Stimulated activated CD8-positive, alpha-beta memory T cell treated with anti-CD3 and anti-CD28 coated beads, Interleukin-7, amount 100 ng/mL, for 4 hours (primary cell): ENCODE results near the gene CCNA2.

ENCODE experiments used
- DNase-seq, 2 donors: peaks; one replicate each; pipeline ENCODE4 v3.0.0-alpha.2; 2020; ENCODE audit warnings: low read depth in 2 of 2

The CCNA2 gene

GRCh38 chr4:121806411-121806810 lies 17.3 kb downstream of the CCNA2 start:
- no peak for DNase-seq

DNA sequence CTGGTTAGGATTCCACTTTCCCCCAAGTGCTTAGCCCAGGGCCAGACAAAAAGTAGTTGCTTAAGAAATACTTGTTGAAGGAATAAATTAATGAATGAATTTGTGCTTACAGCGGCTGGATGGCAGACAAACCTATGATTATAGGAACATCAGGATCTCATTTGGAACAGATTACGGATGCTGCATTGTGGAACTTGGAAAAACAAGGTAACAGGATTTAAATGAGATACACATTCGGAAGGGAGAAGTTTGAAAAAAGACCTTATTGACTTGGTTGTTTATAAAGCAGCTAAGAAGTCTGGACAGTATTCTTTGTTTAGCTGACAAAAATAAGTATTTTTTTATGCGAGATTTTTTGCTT lies 22.0 kb downstream of the CCNA2 start:
- DNase-seq = no peak

DNA sequence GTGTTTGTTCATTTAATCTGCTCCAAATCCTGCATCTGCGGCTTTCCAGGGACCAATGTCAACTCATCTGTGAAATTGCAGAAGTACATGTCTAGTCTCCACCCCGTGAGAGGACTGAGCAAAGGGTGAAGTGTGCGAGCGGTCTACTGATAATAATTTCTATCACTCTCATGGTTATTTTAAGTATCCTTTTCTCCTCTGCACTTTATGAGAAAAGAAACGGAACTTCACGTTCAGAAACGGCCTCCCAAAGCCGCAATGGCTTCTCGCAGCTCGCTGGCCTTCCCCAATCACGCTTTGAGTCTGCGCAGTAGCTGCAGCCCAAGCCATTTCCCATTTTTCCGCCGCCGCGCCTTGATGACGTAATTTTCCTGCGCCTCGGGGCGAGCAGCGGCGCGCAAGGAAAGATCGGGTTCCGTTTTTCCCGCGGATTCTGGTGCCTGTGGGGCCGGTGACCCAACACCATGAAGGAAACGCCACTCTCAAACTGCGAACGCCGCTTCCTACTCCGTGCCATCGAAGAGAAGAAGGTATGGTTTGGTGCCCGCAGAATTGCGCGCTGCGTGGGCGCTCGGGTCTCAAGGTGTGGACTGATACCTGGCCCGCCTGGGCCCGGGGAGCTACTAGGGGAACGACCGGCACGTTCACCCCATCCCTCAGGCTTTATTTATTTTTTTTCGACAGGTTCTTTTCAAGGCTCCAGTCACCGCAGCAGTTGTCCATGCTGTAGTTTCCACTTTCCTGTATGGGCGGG lies 22.5 kb downstream of the CCNA2 start, which contains the start of gene EXOSC9:
Gene EXOSC9, plus strand, starts transcription at position 363 of the 754 bp plus-strand sequence. Its CDS starts 102 bp downstream, at position 465.
- DNase-seq = peak; percentile 85 to 88

DNA sequence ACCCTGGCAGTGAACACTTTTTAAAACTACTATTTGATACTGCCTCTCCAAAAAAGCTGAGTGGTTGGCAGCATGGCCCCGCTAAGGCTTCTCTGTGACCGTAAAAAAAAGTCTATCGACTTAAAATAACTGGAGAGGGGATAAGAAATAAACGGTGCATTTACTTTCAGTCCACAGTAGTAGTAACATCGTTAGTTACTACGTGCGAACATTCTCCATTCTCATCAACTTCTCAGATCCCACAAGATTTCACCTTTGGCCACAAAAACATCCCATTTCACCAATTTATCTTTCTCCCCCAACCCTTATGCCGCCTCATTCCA lies 23.1 kb downstream of the CCNA2 start:
- DNase-seq = no peak

GRCh38 chr4:121799867-121800501 lies 23.7 kb downstream of the CCNA2 start:
- DNase-seq = no peak

DNA sequence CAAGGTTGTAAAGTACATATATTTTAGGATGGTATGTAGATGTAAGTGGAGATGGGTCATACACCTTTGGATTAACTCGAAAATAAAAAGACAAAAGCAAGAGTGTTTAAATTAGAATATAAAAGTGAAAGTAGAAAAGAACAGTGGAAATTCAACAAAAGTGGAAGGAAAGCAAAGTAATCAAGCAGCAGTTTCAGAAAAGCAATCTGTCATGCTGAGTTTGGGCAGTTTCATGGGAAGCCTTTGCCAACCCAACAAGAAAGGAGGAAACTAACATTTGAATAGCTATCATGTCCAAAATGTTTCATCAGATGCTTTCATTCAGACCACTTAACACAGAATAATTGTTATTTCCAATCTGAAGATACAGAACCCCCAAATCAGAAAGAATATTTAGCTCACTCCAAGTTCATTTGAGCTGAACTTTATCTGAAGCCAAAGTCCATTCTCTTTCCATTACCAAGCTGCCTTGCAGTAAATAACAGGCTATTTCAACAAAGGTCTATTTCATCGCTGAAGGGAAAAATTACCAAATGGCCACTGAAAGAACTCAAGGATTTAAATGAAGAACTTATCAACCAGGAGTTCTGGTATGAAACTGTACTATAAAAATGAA lies 24.4 kb downstream of the CCNA2 start:
- DNase-seq = no peak

DNA sequence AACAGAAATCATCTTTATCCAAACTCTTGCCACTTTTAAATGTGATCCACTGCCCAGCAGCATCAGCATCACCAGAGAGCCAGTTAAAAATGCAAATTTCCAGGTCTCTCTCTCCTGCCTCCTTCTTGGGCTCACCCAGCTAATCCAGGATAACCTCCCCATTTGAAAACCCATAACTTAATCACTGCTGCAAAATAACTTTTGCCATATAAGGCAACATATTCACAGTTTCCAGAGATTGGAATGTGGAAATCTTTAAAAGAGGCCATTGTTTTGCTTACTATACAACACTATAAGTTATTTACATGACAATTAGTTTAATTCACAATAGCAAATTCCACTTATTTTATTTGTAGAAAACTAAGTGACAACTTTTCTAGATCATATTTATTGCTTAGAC lies 27.4 kb downstream of the CCNA2 start:
- no peak for DNase-seq

DNA sequence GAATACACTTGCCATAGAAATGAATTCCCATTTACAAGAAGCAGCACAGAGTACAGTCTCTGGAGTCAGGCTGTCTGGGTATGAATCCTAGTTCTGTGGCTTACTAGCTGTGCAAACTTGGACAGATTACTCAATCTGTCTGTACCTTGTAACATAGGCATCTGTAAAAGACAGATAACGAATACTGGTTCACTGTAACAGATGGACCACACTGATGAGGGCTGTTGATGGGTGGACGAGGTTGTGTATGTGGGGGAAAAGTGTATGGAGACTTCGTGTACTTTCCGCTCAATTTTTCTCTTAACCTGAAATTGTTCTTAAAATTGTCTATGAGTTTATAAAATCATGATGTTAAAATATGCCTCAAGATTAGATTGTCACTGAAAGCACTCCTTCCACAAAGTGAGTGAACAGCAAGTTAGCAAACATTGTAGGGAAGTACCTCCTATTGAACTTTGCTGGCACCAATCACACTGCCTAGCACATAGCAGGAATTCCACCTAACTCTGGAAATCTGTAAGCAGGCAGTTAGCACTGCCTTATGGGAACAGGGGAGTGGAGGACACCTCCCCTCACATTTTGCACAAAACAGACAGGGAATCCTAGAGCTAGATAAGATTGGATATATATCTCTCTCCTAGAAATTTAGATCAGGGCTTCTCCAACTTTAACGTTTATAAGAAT lies 29.0 kb downstream of the CCNA2 start:
- no peak for DNase-seq

GRCh38 chr4:121792966-121793365 lies 30.7 kb downstream of the CCNA2 start:
- no peak for DNase-seq

DNA sequence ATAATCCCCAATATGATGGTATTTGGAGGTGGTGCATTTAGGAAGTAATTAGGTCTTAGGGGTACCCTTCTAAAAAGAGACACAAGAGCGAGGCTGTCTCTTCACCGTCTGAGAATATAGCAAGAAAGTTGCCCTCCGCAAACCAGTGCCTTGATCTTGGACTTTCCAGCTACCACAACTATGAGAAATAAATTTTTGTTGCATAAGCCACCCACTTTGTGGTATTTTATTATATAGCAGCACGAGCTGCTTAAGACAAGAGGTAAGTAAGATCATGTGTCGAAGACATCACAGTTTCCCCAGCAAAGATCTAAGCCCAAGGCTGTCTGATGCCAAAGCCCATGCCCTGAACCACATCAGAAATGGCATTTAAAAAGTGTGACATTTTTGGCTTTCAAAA lies 32.2 kb downstream of the CCNA2 start:
- DNase-seq = no peak

- DNase-seq = no peak
Observed at GRCh38 chr4:121790976-121791375, 32.7 kb downstream of the CCNA2 start.

- no peak for DNase-seq
Observed at GRCh38 chr4:121789960-121790829, 33.5 kb downstream of the CCNA2 start.

- DNase-seq = no peak
Observed at GRCh38 chr4:121789455-121789854, 34.2 kb downstream of the CCNA2 start.

DNA sequence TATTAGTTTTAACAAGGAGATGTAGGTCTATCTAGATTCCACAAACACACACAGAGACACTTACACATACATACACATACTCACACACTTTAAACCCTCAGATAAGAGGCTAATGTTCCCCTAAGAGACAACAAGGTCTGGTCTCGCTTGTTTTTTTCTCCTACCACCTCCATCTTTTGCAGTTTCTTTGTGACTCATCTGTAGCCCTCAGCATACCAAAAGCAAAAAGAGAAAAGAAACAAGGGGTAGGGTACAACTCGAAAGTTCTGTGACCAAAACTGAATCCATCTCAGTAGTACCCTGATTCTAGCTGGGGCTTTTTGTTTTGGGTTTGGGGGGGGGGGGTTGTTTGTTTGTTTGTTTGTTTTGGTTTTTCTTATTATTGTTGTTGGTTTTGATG lies 34.8 kb downstream of the CCNA2 start:
- no peak for DNase-seq

DNA sequence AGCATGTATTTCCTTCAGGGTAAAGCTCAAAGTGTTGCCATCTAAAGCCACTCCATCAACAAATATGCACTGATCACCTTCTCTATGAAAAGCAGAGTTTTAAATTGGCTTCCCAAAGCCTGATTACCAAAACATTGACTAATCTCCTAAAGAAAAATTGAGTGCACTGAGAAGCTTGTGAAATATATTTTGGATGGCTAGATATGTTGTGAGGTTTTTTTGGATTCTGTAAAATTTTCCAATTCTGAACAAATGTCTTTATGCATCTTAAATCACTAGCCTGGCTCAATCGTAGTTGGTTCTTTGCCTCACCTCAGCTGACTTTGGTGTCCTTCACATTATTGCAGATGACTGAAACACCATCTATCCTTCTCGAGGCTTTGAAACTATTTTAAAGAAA lies 37.5 kb downstream of the CCNA2 start:
- no peak for DNase-seq

- DNase-seq = no peak
Observed at GRCh38 chr4:121785479-121785878, 38.2 kb downstream of the CCNA2 start.

DNA sequence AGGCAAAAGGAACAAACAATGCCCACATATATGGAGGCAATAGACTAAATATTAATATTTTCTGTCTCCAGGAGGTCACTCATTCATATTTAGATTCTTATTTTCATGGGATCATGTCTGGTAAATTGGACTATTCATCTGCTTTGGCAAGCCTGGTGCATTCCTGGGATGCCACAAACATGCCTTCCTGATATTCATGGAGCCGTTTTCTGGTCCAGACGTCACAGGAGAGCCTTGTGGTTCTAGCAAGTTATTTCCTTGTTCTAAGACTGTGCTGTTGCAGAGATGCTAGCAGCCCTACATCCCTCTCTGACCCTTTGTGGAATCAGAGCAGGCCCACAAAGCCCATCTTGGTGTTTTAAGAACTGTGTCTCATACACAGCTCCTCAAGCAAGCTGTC lies 38.7 kb downstream of the CCNA2 start:
- no peak for DNase-seq

- DNase-seq = no peak
Observed at GRCh38 chr4:121784401-121784800, 39.3 kb downstream of the CCNA2 start.

- DNase-seq = no peak
Observed at GRCh38 chr4:121783210-121783609, 40.5 kb downstream of the CCNA2 start.

DNA sequence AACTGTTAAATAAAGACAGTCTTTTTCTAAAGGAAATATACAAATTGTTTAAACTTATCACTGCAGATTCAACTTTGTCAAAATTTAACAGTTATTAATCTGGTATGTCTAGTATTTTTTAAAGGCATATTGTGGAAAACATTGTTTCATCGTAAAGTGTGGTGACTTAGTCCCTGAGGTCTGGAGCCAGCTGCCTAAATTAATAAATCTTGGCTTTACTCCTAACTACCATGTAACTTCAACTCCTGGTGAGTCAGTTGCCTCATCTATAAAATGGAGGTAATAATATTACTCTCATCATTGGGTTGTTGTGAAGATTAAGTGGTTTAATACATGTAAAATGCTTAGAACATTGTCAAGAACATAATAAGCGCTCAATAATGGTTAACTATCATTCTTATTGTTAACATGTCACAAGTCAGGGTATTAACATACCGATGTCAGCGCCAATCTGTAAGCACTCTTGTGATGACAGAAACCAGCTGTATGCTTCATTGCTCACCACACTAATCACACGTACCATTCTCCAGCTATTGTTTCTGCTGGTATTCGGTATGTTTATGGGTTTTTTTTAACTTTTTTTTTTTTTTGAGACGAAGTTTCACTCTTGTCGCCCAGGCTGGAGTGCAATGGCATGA lies 44.6 kb downstream of the CCNA2 start:
- DNase-seq = no peak

- no peak for DNase-seq
Observed at GRCh38 chr4:121777625-121778024, 46.1 kb downstream of the CCNA2 start.
